OCI-LY1 (cell line): ENCODE data around the gene UBIAD1.

Experiments
- CTCF ChIP-seq: fragments of 200-600 bp; sonication (generic), shearing (Covaris generic); IDR thresholded peaks from 2 replicates; pipeline ENCODE4 v1.5.1; 2017; ENCODE audit warnings: mild to moderate bottlenecking, antibody characterized with exemption, low read length, moderate library complexity, mixed read lengths
- EZH2 ChIP-seq: fragments of 200-600 bp; sonication (generic), shearing (Covaris generic); IDR thresholded peaks from 2 replicates; pipeline ENCODE4 v1.8.0; 2017; ENCODE audit warnings: borderline replicate concordance, mixed run types, mild to moderate bottlenecking, antibody characterized with exemption, low read length, moderate library complexity, mixed read lengths

- no peak for TF ChIP-seq CTCF
- no peak for TF ChIP-seq EZH2
Observed at GRCh38 chr1:11284784-11285183, 11.8 kb downstream of the UBIAD1 start.
